Natural killer cell treated with Interleukin-12 subunit alpha and Interleukin-12 subunit beta and Interleukin-15 and Interleukin-18, amount 100 ng/mL, for 72 hours (primary cell): ENCODE data around the gene CALB2. TPM values are rescaled to one million over a fixed set of nuclear protein-coding genes. Genes with fewer than 3 reads are reported as not detected.

Source experiments
- ATAC-seq, 2 donors: fragments of 150-1000 bp; cut with Tn5 transposase in 1 of 2; sonication (Bioruptor Pico), chemical (Tn5 transposase) in 1 of 2; 2 replicates each; pipeline ENCODE4 v1.10.0; 2021
- DNase-seq: peaks from one replicate; pipeline ENCODE4 v3.0.0; 2022; ENCODE audit warnings: low spot score
- H3K27ac Mint-ChIP-seq, 2 donors: 1 replicate in 1 of 2; 2 replicates in 1 of 2; pipeline ENCODE4 v1.8.0; 2022; ENCODE audit warnings: mixed read lengths in 2 of 2, mild to moderate bottlenecking in 1 of 2, moderate library complexity in 1 of 2
- H3K27me3 Mint-ChIP-seq, 2 donors: 1 replicate in 1 of 2; 2 replicates in 1 of 2; pipeline ENCODE4 v1.8.0; 2022; ENCODE audit warnings: mixed read lengths in 2 of 2
- H3K36me3 Mint-ChIP-seq: one replicate; pipeline ENCODE4 v1.8.0; 2022; ENCODE audit warnings: mixed read lengths
- H3K4me1 Mint-ChIP-seq, 2 donors: 1 replicate in 1 of 2; 2 replicates in 1 of 2; pipeline ENCODE4 v1.8.0; 2022; ENCODE audit warnings: low read depth in 2 of 2, mixed read lengths in 2 of 2, mild to moderate bottlenecking in 1 of 2
- H3K4me3 Mint-ChIP-seq: one replicate; pipeline ENCODE4 v1.8.0; 2022; ENCODE audit warnings: mixed read lengths
- H3K9me3 Mint-ChIP-seq: 2 replicates; pipeline ENCODE4 v1.8.0; 2022; ENCODE audit warnings: mixed read lengths
- total RNA-seq, 2 donors: library from RNA; stranded (reverse); gene quantifications; one replicate each; pipeline ENCODE4 v1.2.3, GENCODE V29; 2022

Gene CALB2
- total RNA-seq, 2 donors from 2014 or later = not detected

DNA sequence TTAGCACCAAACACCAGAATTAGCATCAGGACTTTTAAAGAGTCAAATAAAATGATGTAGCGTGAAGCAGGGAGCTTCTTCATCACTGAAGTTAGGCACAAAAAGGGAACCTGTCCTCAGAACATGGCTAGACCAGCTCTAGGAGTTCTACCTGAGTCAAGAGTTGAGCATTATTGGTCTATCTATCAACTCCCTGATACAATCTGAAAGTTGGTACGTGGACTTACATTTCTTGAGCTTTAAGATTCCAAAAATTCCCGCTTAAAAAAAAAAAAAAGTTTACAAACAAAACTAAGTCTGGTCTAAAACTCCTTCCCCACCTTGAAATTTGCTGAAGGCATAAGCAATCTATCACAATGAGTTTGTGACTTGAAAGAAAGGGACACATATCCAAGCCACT, 71.1 kb downstream of the CALB2 start:
- H3K4me1 Mint-ChIP-seq = no peaks in the 10 kb centered on the region
- H3K9me3 Mint-ChIP-seq = no peaks in the 10 kb centered on the region
- no peak for ATAC-seq
- no peak overlapping the region for H3K27ac Mint-ChIP-seq
- H3K27me3 Mint-ChIP-seq = peaks cover 21 to 25% of the 10 kb centered on the region in 2 donors
- H3K36me3 Mint-ChIP-seq = peaks cover 5% of the 10 kb centered on the region
- no peak overlapping the region for H3K4me3 Mint-ChIP-seq
- DNase-seq = no peak

DNA sequence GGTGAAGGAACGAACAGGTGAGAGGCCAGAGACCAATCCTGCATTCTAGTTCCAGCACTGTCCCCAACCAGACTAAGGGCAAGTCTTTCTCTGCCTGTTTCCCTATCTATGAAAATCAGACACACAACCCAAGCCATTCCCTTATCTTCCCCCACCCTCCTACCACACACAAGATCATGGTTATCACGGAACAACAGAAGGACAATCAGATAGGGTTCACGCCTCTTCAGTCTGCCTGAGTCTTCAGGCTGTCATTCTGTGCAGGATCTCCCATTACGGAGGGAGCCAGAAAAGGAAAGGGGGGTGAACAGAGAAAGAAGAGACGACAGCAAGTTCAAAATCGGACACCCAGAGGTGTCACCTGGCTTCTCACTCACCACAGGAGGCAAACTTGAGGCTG, 72.2 kb downstream of the CALB2 start:
- Mint-ChIP-seq H3K4me3 (no peak overlapping the region), H3K4me1 (no peaks in the 10 kb centered on the region), H3K36me3 (peaks cover 5% of the 10 kb centered on the region), H3K27me3 (peaks cover 16 to 25% of the 10 kb centered on the region in 2 donors), H3K9me3 (no peaks in the 10 kb centered on the region), H3K27ac (no peak overlapping the region)
- DNase-seq (no peak), ATAC-seq (no peak)

DNA sequence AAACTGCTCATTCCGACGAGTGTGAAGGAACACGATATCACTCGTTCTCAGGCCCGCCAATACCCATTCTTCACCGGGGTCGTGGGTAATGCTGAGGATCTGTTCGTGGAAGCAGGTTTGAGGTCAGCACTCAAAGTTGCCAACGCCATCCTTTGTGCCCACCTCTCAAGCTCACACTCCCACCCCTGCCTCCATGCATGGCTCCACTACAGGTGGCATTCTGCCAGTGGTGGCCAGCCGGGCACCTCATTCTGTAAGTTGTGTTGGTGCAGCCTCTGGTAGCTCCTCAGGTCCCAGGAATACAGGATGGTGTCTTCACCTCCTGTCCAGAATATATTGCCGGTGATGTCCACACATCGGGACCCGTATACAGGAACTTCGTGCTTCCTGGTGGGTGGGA, 72.7 kb downstream of the CALB2 start:
- no peak for DNase-seq
- no peak overlapping the region for H3K27ac Mint-ChIP-seq
- no peak for ATAC-seq
- H3K4me3 Mint-ChIP-seq = no peak overlapping the region
- H3K36me3 Mint-ChIP-seq = peaks cover 5% of the 10 kb centered on the region
- H3K9me3 Mint-ChIP-seq = no peaks in the 10 kb centered on the region
- peaks cover 13 to 24% of the 10 kb centered on the region in 2 donors for H3K27me3 Mint-ChIP-seq
- no peaks in the 10 kb centered on the region for H3K4me1 Mint-ChIP-seq

DNA sequence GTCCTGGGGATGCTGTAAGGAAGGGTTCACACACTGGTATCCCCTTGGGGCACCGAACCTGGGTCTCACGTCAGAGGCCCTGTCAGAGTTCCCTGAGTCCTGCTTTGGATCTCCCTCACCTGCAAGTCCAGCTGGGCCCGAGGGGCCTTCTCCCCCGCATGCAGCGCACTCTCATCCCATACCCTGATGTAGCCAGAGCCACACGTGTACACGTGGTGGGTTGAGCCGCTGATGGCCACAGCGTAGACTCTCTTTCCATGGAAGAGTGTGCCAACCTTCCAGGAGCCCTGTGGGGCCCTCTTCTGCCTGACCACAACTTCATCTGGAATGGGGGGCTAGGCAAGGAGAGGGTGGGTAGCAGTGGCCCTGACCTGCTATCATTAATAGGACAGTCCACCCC, 73.5 kb downstream of the CALB2 start:
- no peak overlapping the region for H3K4me3 Mint-ChIP-seq
- peaks cover 5% of the 10 kb centered on the region for H3K36me3 Mint-ChIP-seq
- no peaks in the 10 kb centered on the region for H3K4me1 Mint-ChIP-seq
- DNase-seq (no peak), ATAC-seq (no peak)
- no peaks in the 10 kb centered on the region for H3K9me3 Mint-ChIP-seq
- H3K27me3 Mint-ChIP-seq = peaks cover 8 to 20% of the 10 kb centered on the region in 2 donors
- H3K27ac Mint-ChIP-seq = no peak overlapping the region

DNA sequence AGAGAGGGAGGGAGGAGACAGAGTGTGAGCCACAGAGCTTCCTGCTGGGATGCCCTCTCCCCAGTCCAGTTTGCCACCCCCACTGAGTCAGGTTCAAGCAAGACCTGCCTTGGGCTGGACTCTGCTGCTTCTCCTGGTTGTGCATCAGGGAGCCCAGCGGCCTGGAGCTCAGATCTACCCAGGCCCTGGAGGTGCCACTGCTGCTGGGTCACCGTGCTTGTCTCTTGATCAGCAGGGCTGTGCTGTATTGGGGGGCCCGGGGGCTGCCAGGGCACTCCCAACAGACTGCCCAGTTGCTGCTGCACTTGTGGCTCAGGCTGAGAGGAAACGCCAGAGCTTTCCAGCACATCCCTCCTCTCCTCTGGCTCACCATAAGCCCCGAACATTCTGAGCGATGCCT, 74.4 kb downstream of the CALB2 start:
- Mint-ChIP-seq H3K27ac (no peak overlapping the region), H3K4me1 (no peaks in the 10 kb centered on the region), H3K36me3 (peaks cover 5% of the 10 kb centered on the region), H3K9me3 (no peaks in the 10 kb centered on the region), H3K27me3 (peaks cover 11 to 25% of the 10 kb centered on the region in 2 donors), H3K4me3 (no peak overlapping the region)
- ATAC-seq (peak in 1 of 2 donors; percentile 22), DNase-seq (no peak)

DNA sequence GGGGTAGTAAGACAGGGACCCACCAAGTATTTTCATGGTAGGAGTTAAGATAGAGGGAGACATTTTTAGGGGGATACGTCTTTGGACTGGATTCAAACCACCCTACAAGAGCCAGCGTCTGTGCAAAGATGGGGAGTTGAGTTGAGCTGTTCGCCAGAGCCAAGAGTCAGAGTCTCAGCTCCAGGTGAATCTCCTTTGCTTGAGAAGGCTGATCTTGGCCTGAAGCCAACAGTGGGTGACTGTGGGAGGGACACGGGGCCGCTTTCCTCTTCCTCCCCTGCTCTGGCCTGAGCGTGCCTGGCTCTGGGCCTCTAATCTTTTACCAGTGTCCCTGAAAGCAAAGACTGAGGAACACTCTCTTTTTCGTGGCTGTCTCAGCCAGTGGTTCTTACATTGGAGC, 78.0 kb downstream of the CALB2 start:
- H3K9me3 Mint-ChIP-seq = no peaks in the 10 kb centered on the region
- H3K4me1 Mint-ChIP-seq = peaks cover 2 to 8% of the 10 kb centered on the region in 2 donors
- no peak overlapping the region for H3K4me3 Mint-ChIP-seq
- ATAC-seq = no peak
- no peak for DNase-seq
- H3K27me3 Mint-ChIP-seq = peaks cover 16 to 23% of the 10 kb centered on the region in 2 donors
- no peak overlapping the region for H3K27ac Mint-ChIP-seq
- no peaks in the 10 kb centered on the region for H3K36me3 Mint-ChIP-seq

DNA sequence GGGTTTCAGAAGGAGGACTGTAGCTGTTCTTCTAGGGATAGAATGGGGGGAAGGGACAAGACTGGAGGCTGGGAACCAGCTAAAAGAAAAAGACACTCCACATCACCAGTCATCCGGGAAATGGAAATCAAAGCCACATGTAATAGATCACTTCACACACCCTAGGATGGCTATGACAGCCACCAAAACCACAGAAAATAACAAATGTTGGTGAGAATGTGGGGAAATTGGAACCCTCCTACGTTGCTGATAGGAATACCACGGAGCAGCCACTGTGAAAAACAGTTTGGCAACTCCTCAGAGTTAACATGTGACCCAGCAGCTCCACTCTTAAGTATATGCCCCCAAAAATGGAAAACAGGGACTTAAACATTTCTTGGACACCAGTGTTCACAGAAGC, 81.0 kb downstream of the CALB2 start:
- no peak for ATAC-seq
- no peak overlapping the region for H3K27ac Mint-ChIP-seq
- H3K4me3 Mint-ChIP-seq = no peak overlapping the region

More for the DNA sequence above, 81.0 kb downstream of the CALB2 start:
- Mint-ChIP-seq H3K4me1 (peaks cover 2 to 8% of the 10 kb centered on the region in 2 donors), H3K27me3 (peaks cover 16 to 23% of the 10 kb centered on the region in 2 donors), H3K36me3 (peaks cover 7% of the 10 kb centered on the region), H3K9me3 (peaks cover 5% of the 10 kb centered on the region)
- no peak for DNase-seq

Other genes with a start within 250 kb of the CALB2 start
- not detected for gene HYDIN, start 128.0 kb upstream of the CALB2 start, total RNA-seq
- 10 to 100 TPM; 16.6 to 23.8 TPM for gene CMTR2, start 69.3 kb upstream of the CALB2 start, total RNA-seq
- not detected for gene TLE7, start 83.3 kb downstream of the CALB2 start, total RNA-seq
- gene ZNF23, start 103.5 kb downstream of the CALB2 start, total RNA-seq = 10 to 100 TPM; 10.4 to 13.1 TPM
- 1 to 10 TPM; 3.4 to 4.4 TPM for gene ZNF19, start 130.6 kb downstream of the CALB2 start, total RNA-seq
- not detected for gene CHST4, start 167.7 kb downstream of the CALB2 start, total RNA-seq
- not detected for gene TAT, start 218.4 kb downstream of the CALB2 start, total RNA-seq